K562 (cell line): ENCODE data around the gene FAM89B. TPM values are rescaled to one million over a fixed set of nuclear protein-coding genes. Genes with fewer than 3 reads are reported as not detected.
A peak's percentile ranks its signal among the peaks of the same experiment; 100 is the strongest.

Experiments
- ATAC-seq: fragments of 200-7000 bp; cut with Tn5 transposase; 3 replicates; pipeline ENCODE4 v1.9.1; 2020; ENCODE audit warnings: moderate library complexity
- BruUV-seq: library from RNA; stranded (reverse); fragments of 400-500 nt; replicated peaks from 2 replicates; lab custom pipeline; 2021; lab: Mats Ljungman, UMichigan
- CTCF ChIA-PET: fragments of 300-600 bp; formaldehyde crosslinking; extraction: SDS; loops from one replicate; lab custom pipeline; 2021; ENCODE audit warnings: low intra/inter-chr PET ratio; lab: Yijun Ruan, JAX
- POLR2A ChIA-PET: fragments of 300-600, 350-650 bp; sonication (Branson Sonifier 250); formaldehyde crosslinking; extraction: SDS; loops from one replicate; lab custom pipeline; 2021; ENCODE audit warnings: antibody characterized with exemption, inconsistent platforms; lab: Yijun Ruan, JAX
- DNase-seq, 4 experiments: peaks; one replicate each; pipeline versions ENCODE4 v3.0.0 to v3.0.0-alpha.2; 2011 to 2018; ENCODE audit warnings: low spot score in 3 of 4, mixed read lengths in 3 of 4; ENCODE audit errors: extremely low read depth in 1 of 4
- FAIRE-seq: peaks from 2 replicates; lab custom pipeline; 2011; peaks lifted over from hg19 to GRCh38; lab: Jason Lieb, UNC
- H2AFZ ChIP-seq: 2 replicates; pipeline ENCODE4 v1.6.0; 2011; ENCODE audit warnings: low read depth, low read length, control low read depth, inconsistent platforms
- H3K27ac ChIP-seq: fragments of 200-600 bp; 3 replicates; pipeline ENCODE4 v1.8.0; 2011; ENCODE audit warnings: low read depth, mild to moderate bottlenecking, control low read depth, inconsistent platforms, low read length, moderate library complexity, mixed read lengths; ENCODE audit errors: extremely low read depth
- H3K27me3 ChIP-seq, 2 experiments: fragments of 300-600 bp in 1 of 2; 2 replicates in 1 of 2; 3 replicates in 1 of 2; pipeline versions ENCODE4 v1.6.0 to v1.8.0; 2011; ENCODE audit warnings: inconsistent platforms in 2 of 2, low read length in 2 of 2, mild to moderate bottlenecking in 1 of 2, mixed read lengths in 1 of 2, moderate library complexity in 1 of 2; ENCODE audit not compliant: control insufficient read depth in 2 of 2, insufficient read depth in 2 of 2
- H3K36me3 ChIP-seq: fragments of 300-600 bp; 3 replicates; pipeline ENCODE4 v1.8.0; 2011; ENCODE audit warnings: mild to moderate bottlenecking, low read length, inconsistent platforms; ENCODE audit not compliant: control insufficient read depth, insufficient read depth
- H3K4me1 ChIP-seq, 2 experiments: fragments of 200-600 bp in 1 of 2; replicated peaks in 1 of 2; 2 replicates in 1 of 2; 3 replicates in 1 of 2; pipeline versions ENCODE4 v1.5.1 to v1.8.0; 2011; ENCODE audit warnings: inconsistent platforms in 2 of 2, low read length in 2 of 2, mild to moderate bottlenecking in 1 of 2, mixed read lengths in 1 of 2, moderate library complexity in 1 of 2; ENCODE audit not compliant: control insufficient read depth in 2 of 2, insufficient read depth in 2 of 2
- H3K4me2 ChIP-seq: 2 replicates; pipeline ENCODE4 v1.6.1; 2011; ENCODE audit warnings: low read length, control low read depth, inconsistent platforms, mixed read lengths; ENCODE audit not compliant: insufficient read depth
- H3K4me3 ChIP-seq: fragments of 200-600 bp; sonication (generic), shearing (Covaris generic); 2 replicates; pipeline ENCODE4 v1.5.1; 2016; ENCODE audit warnings: control low read depth, inconsistent platforms
- H3K79me2 ChIP-seq: fragments of 200-600 bp; 3 replicates; pipeline ENCODE4 v1.8.0; 2011; ENCODE audit warnings: low read length, inconsistent platforms; ENCODE audit not compliant: control insufficient read depth, insufficient read depth
- H3K9ac ChIP-seq, 2 experiments: 2 replicates each; pipeline versions ENCODE4 v1.6.0 to v1.6.1; 2011; ENCODE audit warnings: low read depth in 2 of 2, low read length in 2 of 2, control low read depth in 1 of 2, inconsistent platforms in 1 of 2, mild to moderate bottlenecking in 1 of 2, mixed read lengths in 1 of 2; ENCODE audit not compliant: insufficient read depth in 1 of 2
- H3K9me1 ChIP-seq: one replicate; pipeline ENCODE4 v1.6.0; 2011; ENCODE audit warnings: inconsistent platforms, mild to moderate bottlenecking, low read length, moderate library complexity; ENCODE audit not compliant: control insufficient read depth, insufficient read depth
- H3K9me3 ChIP-seq: replicated peaks from 2 replicates; pipeline ENCODE4 v1.5.1; 2011; ENCODE audit warnings: low read depth, low read length, inconsistent platforms; ENCODE audit not compliant: control insufficient read depth, insufficient read depth
- H4K20me1 ChIP-seq: replicated peaks from 2 replicates; pipeline ENCODE4 v1.6.1; 2011; ENCODE audit warnings: low read length, inconsistent platforms, mixed read lengths; ENCODE audit not compliant: control insufficient read depth, insufficient read depth
- CCAR2 ChIP-seq: fragments of 200-400 bp; formaldehyde crosslinking; IDR thresholded peaks from 2 replicates; pipeline ENCODE4 v1.6.1; 2017; ENCODE audit warnings: mild to moderate bottlenecking, low read depth, low read length
- FOXA1 ChIP-seq: fragments of 450-650 bp; IDR thresholded peaks from 2 replicates; pipeline ENCODE4 v1.6.1; 2016; ENCODE audit warnings: mild to moderate bottlenecking, borderline replicate concordance
- FOXJ2 ChIP-seq: fragments of 200-800 bp; sonication (Bioruptor generic); IDR thresholded peaks from 2 replicates; pipeline ENCODE4 v1.6.1; 2016; ENCODE audit warnings: missing genetic modification characterization, missing compliant biosample characterization
- NR2C1 ChIP-seq, 2 experiments: fragments of 450-650 bp; IDR thresholded peaks; 2 replicates each; pipeline ENCODE4 v1.6.1; 2017; ENCODE audit warnings: mild to moderate bottlenecking in 2 of 2, antibody characterized with exemption in 1 of 2, inconsistent platforms in 1 of 2, missing compliant biosample characterization in 1 of 2, missing genetic modification characterization in 1 of 2
- POLR2G ChIP-seq: fragments of 200-400 bp; formaldehyde crosslinking; IDR thresholded peaks from 2 replicates; pipeline ENCODE4 v1.6.1; 2017; ENCODE audit warnings: low read depth, mild to moderate bottlenecking, antibody characterized with exemption, low read length, moderate library complexity
- PPARD ChIP-seq: fragments of 250-450 bp; sonication (Bioruptor Pico); IDR thresholded peaks from 2 replicates; pipeline ENCODE4 v1.8.0; 2022; ENCODE audit warnings: inconsistent platforms, mild to moderate bottlenecking, moderate library complexity
- RBFOX2 ChIP-seq: fragments of 200-400 bp; formaldehyde crosslinking; IDR thresholded peaks from 2 replicates; pipeline ENCODE4 v1.6.1; 2017; ENCODE audit warnings: low read depth, mild to moderate bottlenecking, low read length, moderate library complexity
- ZBED1 ChIP-seq: IDR thresholded peaks from 2 replicates; pipeline ENCODE4 v1.6.1; 2014
- ZNF316 ChIP-seq: fragments of 450-650 bp; IDR thresholded peaks from 2 replicates; pipeline ENCODE4 v1.6.1; 2016
- ZNF444 ChIP-seq: fragments of 250-450 bp; sonication (Bioruptor Pico); IDR thresholded peaks from 2 replicates; pipeline ENCODE4 v1.4.0; 2020; ENCODE audit warnings: mild to moderate bottlenecking, moderate library complexity
- ZNF584 ChIP-seq: fragments of 200-800 bp; sonication (Bioruptor generic); IDR thresholded peaks from 2 replicates; pipeline ENCODE4 v1.6.1; 2016; ENCODE audit warnings: low read depth, mild to moderate bottlenecking, missing genetic modification characterization, missing compliant biosample characterization
- WGBS: fragments of 100-300 bp; shearing (Covaris generic); methylation state at CpG from one replicate; pipeline ENCODE4 v1.1.6; 2016; ENCODE audit warnings: low coverage, mixed read lengths; ENCODE audit not compliant: insufficient coverage; ENCODE audit errors: missing lambda C conversion rate; 5-methylcytosine and 5-hydroxymethylcytosine counted together
- in situ Hi-C: fragments of 300-500 bp; cut with MboI; formaldehyde crosslinking; loops from 4 replicates; pipeline ENCODE4 v1.15.0; 2018; ENCODE audit warnings: inconsistent platforms, mixed read lengths
- intact Hi-C: fragments of 100-400 bp; cut with micrococcal nuclease; formaldehyde crosslinking; loops from 2 replicates; pipeline ENCODE4 v1.14.2; 2022
- polyA plus RNA-seq, 8 experiments: library from polyadenylated mRNA; depleted of rRNA in 4 of 8; stranded (reverse) in 5 of 8; unstranded in 3 of 8; fragments of >200 nt; fragmentation: Nextera tagmentation in 2 of 8; fragmentation: Illumina TruSeq in 1 of 8; extraction: Ambion mirVana in 2 of 8; extraction: Trizol in 1 of 8; gene quantifications; 2 replicates each; pipeline versions ENCODE4 v1.2.1 to v1.2.3, GENCODE V29; 2011 to 2014; ENCODE audit warnings: inconsistent platforms in 1 of 8, missing spikeins in 1 of 8
- total RNA-seq, 7 experiments: library from RNA; depleted of rRNA in 6 of 7; stranded (reverse); fragments of >200 nt in 6 of 7; fragmentation: Illumina TruSeq in 2 of 7; extraction: Trizol in 2 of 7; gene quantifications; 2 replicates each; pipeline versions ENCODE4 v1.2.1 to v1.2.3, GENCODE V29; 2011 to 2021; ENCODE audit warnings: low replicate concordance in 1 of 7
- TF ChIP-seq, protein P1 (sequence below): sonication (generic); formaldehyde crosslinking; IDR thresholded peaks from 2 replicates; pipeline ENCODE4 v1.8.1; 2023; ENCODE audit warnings: mild to moderate bottlenecking, missing genetic modification reagents
- TF ChIP-seq, protein P2 (sequence below): sonication (generic); formaldehyde crosslinking; IDR thresholded peaks from 2 replicates; pipeline ENCODE4 v1.8.0; 2022; ENCODE audit warnings: missing genetic modification reagents, mild to moderate bottlenecking, moderate library complexity, borderline replicate concordance
- TF ChIP-seq, protein P3 (sequence below): sonication (generic); formaldehyde crosslinking; IDR thresholded peaks from 2 replicates; pipeline ENCODE4 v1.8.0; 2022; ENCODE audit warnings: mild to moderate bottlenecking, missing genetic modification reagents

Gene FAM89B
- total and polyA plus RNA-seq, 9 of the 15 experiments (the other 6 are each of a cell fraction or from before 2014, with no cell fraction given), result 0.32 to 27.6 (median 11.9) TPM

DNA sequence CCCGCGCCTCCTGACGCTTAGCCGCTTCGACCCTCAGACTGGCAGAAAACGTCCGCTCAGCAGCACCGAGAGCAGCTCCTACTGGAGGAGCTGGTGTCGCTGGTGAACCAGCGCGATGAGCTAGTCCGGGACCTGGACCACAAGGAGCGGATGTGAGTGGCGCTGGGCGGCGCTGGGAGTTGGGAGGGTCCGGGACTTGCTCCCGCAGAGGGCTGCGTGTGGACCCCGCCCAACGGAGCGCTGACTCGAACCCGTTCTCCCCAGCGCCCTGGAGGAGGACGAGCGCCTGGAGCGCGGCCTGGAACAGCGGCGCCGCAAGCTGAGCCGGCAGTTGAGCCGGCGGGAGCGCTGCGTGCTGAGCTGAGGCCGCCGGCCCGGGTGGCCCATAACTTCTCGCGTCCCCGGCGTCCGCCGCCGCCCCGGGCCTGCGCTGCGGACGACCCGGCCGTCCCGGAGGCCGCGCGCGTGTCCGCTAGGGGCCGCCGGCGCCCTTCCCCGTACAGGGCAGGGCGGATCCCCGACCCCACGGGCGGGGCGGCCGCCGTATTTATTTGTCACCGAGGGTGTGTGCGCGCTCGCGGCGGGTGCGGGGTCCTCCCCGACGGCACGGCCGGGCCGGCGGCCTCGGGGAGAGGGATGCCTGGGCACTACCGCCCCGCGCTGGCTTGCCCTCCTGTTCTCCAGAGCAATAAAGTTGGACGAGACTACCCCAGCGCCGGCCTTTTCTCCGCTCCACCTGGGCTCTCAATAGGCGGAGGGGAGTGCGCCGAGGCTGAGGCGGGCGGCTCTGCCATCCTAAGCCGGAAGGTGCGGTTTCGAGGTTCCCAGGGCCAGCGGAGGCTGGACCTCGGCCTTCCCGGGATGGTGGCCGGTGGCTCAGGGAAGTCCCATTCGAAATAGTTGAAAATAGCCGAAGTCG lies 19.9 kb downstream of the FAM89B start:
- Histone ChIP-seq H3K4me2 (no peak overlapping the region), H3K27me3 (no peaks in the 10 kb centered on the region), H3K4me1 (peaks cover 22 to 62% of the 10 kb centered on the region in 2 experiments), H2AFZ (no peak overlapping the region), H3K79me2 (peaks cover 3% of the 10 kb centered on the region; the same call in 1 of the 3 replicates), H3K4me3 (no peak overlapping the region), H4K20me1 (0 out of 2 replicates have a peak, but pooled peaks cover 4% of the 10 kb centered on the region), H3K9ac (no peak overlapping the region), H3K9me3 (no peaks in the 10 kb centered on the region), H3K9me1 (peaks cover 4% of the 10 kb centered on the region), H3K27ac (no peak overlapping the region), H3K36me3 (peaks cover 39% of the 10 kb centered on the region; the same call in 2 of the 3 replicates)
- intact Hi-C loops (no loop called here), in situ Hi-C loops (no loop called here)
- DNase-seq (no peak), FAIRE-seq (no peak), ATAC-seq (no peak)
- TSS peak; percentile 45 for BruUV-seq
- ChIA-PET POLR2A (interaction anchor here (0.8 to 2.4 kb wide), 5 partner anchors 8 to 93 kb away, joined by 3 to 10 read pairs (median 5); partner anchors contain the start of gene MALAT1), CTCF (no interaction called here)
- WGBS, result 95% methylated on average over 26 of the region's 106 CpGs
- no peak for TF ChIP-seq FOXA1
- TF ChIP-seq ZBED1, result no peak
- no peak for TF ChIP-seq FOXJ2
- no peak for TF ChIP-seq PPARD (CRISPR knock-in tag)
- no peak for TF ChIP-seq ZNF584
- peak; percentile 27; the same call in 1 of the 2 replicates for TF ChIP-seq POLR2G
- TF ChIP-seq, protein P1, sequence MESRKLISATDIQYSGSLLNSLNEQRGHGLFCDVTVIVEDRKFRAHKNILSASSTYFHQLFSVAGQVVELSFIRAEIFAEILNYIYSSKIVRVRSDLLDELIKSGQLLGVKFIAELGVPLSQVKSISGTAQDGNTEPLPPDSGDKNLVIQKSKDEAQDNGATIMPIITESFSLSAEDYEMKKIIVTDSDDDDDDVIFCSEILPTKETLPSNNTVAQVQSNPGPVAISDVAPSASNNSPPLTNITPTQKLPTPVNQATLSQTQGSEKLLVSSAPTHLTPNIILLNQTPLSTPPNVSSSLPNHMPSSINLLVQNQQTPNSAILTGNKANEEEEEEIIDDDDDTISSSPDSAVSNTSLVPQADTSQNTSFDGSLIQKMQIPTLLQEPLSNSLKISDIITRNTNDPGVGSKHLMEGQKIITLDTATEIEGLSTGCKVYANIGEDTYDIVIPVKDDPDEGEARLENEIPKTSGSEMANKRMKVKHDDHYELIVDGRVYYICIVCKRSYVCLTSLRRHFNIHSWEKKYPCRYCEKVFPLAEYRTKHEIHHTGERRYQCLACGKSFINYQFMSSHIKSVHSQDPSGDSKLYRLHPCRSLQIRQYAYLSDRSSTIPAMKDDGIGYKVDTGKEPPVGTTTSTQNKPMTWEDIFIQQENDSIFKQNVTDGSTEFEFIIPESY (CRISPR knock-in tag), result peak; percentile 62; the same call in 1 of the 2 replicates
- TF ChIP-seq, protein P2, sequence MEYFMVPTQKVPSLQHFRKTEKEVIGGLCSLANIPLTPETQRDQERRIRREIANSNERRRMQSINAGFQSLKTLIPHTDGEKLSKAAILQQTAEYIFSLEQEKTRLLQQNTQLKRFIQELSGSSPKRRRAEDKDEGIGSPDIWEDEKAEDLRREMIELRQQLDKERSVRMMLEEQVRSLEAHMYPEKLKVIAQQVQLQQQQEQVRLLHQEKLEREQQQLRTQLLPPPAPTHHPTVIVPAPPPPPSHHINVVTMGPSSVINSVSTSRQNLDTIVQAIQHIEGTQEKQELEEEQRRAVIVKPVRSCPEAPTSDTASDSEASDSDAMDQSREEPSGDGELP (CRISPR knock-in tag), result no peak
- no peak for TF ChIP-seq ZNF444 (CRISPR knock-in tag)
- no peak for TF ChIP-seq NR2C1 (IDR thresholded peaks at IDR 0.05)
- TF ChIP-seq NR2C1 (tag; IDR thresholded peaks at IDR 0.05), result no peak
- TF ChIP-seq ZNF316, result peak; percentile 27; the same call in 1 of the 2 replicates
- TF ChIP-seq, protein P3, sequence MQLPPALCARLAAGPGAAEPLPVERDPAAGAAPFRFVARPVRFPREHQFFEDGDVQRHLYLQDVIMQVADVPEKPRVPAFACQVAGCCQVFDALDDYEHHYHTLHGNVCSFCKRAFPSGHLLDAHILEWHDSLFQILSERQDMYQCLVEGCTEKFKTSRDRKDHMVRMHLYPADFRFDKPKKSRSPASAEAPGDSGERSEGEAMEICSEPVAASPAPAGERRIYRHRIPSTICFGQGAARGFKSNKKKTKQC (CRISPR knock-in tag), result no peak
- TF ChIP-seq CCAR2, result no peak
- peak; percentile 47 for TF ChIP-seq RBFOX2
